T47D (cell line): ENCODE results near the gene CCDC13.
"Not testable (repeated sequence)": the region's sequence is repeated elsewhere in the genome, so short reads cannot be mapped to it uniquely, and the experiment has no call there.

ENCODE experiments used
- DNase-seq, 2 experiments: peaks; one replicate each; pipeline versions ENCODE4 v3.0.0 to v3.0.0-alpha.2; 2011 to 2012; ENCODE audit warnings: low read depth in 1 of 2, low spot score in 1 of 2
- JUND ChIP-seq: IDR thresholded peaks from 2 replicates; pipeline ENCODE4 v1.6.1; 2012; ENCODE audit warnings: low read depth
- in situ Hi-C: cut with HindIII; loops from 2 replicates; pipeline ENCODE4 v1.10.0; 2016; ENCODE audit warnings: low sequenced_read_pairs, low pct_unique_long_range_greater_than_20kb

The CCDC13 gene

GRCh38 chr3:42772670-42773408 is at the start of gene CCDC13:
Gene CCDC13 (minus strand): TSS chr3:42773253. CDS start chr3:42758345, 14,908 bp downstream.
- no peak for TF ChIP-seq JUND

DNA sequence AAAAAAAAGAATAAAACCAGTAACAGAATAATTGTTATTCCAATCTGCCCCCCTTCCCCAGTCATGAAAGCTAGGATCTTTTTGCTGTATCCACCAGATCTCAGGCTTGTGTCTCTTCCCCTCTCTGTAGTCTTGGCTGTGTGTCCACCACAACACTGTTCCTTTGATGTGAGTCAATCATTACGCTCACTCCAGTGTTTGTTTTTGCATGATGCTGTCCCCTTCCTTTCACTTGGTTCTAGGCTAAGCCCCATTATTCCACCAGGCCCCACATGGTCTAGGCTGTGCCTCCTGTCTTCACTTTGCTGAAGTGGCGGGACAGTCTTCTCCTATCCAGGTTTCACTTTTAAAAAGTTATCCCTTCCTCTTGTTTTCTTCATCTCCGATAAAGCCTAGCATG is 49.8 kb upstream of the CCDC13 start:
- TF ChIP-seq JUND: no peak
- no peak for DNase-seq
- in situ Hi-C loops: no loop called here

More at GRCh38 chr3:42772670-42773408, at the start of gene CCDC13:
- in situ Hi-C loops: no loop called here
- DNase-seq: peak; percentile 86 to 90

- TF ChIP-seq JUND: no peak
- no peak for DNase-seq
- in situ Hi-C loops: no loop called here
Measured at GRCh38 chr3:42820746-42821051, 47.6 kb upstream of the CCDC13 start.

DNA sequence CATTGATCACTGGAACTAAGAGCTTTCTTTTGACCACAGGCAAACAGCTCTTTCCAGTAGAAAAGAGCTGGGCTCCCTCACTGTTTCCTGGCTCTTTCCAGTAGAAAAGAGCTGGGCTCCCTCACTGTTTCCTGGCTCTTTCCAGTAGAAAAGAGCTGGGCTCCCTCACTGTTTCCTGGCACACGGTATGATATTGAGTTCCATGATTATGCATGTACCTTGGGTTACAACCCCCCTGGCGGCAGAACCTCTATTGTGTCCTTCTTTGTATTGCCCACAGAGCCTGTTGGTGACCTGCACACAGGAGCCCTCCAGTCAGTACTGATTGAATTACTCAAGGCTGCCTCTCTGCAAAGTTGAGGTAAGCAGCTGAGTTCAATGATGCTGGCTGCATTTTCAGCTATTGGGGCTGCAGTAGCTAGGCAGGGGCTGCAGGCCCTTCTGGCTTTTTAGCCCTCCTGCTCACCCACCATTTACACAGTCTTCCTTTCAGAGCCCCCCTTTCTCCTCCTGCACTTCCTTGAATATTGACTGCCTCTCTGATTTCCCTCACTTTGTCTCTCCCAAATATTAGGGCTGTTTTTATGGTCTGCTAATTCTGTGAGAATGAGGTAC is 46.4 kb upstream of the CCDC13 start:
- DNase-seq: peak in 1 of 2 experiments; percentile 63
- no peak for TF ChIP-seq JUND
- in situ Hi-C loops: no loop called here

DNA sequence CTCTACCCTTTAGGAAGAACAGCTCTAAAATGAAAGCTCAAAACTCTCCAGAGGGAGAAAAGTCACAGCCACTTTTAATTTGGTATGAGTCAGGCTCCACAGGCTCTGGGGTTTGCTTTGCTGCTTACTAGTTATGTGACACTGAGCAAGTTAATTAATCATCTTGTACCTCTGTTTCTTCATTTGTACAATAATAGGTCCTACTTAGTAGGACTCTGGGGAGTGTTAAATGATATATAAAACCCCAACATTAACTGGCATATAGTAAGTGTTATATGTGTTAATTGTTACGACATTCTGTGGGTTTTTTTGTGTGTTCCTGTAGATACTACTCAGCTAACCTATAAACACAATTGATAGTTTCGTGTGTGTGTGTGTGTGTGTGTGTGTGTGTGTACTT is 42.8 kb upstream of the CCDC13 start:
- DNase-seq: no peak
- TF ChIP-seq JUND: no peak
- in situ Hi-C loops: no loop called here

GRCh38 chr3:42814914-42815507 is 42.0 kb upstream of the CCDC13 start:
- DNase-seq: no peak
- in situ Hi-C loops: no loop called here
- TF ChIP-seq JUND: no peak

DNA sequence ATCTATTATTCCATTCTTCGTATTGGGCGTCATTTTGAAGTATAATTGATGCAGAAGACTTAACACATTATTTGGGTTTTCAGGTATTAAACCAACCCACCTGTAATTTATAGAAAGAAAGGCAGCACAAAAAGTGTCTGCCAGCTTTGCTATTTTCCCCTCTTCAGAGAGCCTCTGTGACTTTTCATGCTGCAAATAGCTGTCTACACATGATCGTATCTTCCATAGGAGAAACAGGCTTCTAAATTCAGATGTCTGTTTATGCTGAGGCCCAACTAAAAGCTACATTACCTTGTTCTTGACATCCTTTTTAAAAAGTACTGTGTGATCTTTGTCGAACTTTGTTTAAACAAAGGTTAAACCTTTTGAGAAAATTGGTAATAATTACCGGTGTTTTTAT is 41.2 kb upstream of the CCDC13 start:
- in situ Hi-C loops: no loop called here
- DNase-seq: no peak
- no peak for TF ChIP-seq JUND

DNA sequence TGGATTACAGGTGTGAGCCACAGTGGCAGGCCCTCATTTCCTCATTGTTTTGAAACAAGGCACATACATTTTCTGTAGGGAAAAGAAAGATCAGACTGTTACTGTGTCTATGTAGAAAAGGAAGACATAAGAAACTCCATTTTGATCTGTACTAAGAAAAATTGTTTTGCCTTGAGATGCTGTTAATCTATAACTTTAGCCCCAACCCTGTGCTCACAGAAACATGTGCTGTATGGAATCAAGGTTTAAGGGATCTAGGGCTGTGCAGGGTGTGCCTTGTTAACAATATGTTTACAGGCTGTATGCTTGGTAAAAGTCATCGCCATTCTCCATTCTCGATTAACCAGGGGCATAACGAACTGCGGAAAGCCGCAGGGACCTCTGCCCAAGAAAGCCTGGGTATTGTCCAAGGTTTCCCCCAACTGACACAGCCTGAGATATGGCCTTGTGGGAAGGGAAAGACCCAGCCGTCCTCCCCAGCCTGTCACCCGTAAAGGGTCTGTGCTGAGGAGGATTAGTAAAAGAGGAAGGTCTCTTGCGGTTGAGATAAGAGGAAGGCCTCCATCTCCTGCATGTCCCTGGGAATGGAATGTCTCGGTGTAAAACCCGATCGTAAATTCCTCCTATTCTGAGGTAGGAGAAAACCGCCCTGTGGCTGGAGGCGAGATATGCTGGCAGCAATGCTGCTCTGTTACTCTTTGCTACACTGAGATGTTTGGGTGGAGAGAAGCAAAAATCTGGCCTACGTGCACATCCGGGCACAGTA is 38.2 kb upstream of the CCDC13 start:
- DNase-seq: peak in 1 of 2 experiments; percentile 59
- in situ Hi-C loops: not testable (repeated sequence)

DNA sequence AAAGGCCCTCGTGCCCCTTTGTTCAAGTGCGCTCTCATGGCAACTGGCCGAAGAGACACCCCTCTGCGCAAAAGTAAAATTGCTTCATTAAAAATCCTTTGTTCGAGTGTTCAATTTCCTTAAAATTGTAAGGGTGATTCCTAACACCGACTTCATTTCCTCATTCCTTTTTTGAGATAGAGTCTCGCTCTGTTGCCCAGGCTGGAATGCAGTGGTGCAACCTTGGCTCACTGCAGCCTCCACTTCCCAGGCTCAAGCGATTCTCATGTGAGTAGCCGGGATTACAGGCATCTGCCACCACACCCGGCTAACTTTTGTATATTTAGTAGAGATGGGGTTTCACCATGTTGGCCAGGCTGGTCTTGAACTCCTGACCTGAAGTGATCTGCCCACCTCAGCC is 37.7 kb upstream of the CCDC13 start:
- in situ Hi-C loops: not testable (repeated sequence)
- peak in 1 of 2 experiments; percentile 85 for DNase-seq

DNA sequence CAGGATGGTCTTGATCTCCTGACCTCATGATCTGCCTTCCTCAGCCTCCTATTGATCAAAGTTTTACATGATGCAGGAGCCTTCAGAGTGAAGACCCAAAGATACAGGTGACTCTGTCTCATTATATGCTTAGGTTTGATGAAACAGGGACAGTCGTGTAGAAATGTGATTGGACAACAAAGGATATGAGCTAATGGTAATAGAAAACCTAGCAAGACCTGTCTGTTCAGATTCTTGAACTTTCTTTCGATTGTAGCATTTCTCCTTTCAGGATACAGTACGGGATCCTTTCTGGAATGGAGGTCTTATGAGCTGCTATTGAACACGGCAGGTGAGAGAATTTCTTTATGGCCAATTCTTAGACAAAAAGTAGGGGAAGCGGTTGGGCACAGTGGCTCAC is 36.1 kb upstream of the CCDC13 start, which contains the start of gene ACKR2:
Gene ACKR2 (plus strand): TSS at position 244 of the 400 bp plus-strand sequence. CDS start 55,058 bp downstream, outside the sequence.
- TF ChIP-seq JUND: no peak
- in situ Hi-C loops: no loop called here
- peak in 1 of 2 experiments; percentile 88 for DNase-seq

GRCh38 chr3:42807929-42808328 is 34.9 kb upstream of the CCDC13 start:
- in situ Hi-C loops: no loop called here
- no peak for DNase-seq
- no peak for TF ChIP-seq JUND

DNA sequence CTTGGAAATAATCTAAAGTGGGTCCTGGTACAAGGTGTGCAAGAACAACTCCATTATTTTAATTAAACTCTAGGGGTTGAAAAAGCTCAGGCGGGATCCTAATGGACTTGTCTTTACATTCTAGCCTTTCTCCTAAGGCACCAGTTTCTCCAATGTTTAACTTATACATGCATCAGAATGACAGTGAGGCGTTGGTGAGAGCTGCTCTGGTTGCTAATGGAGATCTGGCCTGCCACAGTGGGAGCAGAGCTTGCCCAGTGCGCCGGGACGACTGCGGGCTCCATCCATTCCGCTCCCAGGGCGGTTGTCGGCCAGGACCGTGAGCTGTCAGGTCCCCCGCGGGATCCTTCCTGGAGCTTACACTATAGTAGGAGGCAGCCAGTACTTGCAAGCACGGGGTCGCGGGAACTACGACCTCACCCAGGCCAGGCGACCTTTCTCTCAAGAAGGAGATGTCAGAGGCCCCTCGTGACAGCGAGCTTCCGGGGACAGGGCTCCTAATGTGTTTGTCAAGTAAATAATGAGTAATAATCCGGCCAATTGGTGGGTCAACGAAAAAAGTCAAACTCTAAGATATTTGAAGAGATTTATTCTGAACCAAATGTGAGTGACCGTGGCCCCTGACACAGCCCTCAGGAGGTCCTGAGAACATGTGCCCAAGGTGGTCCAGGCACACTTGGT is 32.2 kb upstream of the CCDC13 start:
- peak; percentile 46 to 47 for DNase-seq
- in situ Hi-C loops: no loop called here
- TF ChIP-seq JUND: no peak

DNA sequence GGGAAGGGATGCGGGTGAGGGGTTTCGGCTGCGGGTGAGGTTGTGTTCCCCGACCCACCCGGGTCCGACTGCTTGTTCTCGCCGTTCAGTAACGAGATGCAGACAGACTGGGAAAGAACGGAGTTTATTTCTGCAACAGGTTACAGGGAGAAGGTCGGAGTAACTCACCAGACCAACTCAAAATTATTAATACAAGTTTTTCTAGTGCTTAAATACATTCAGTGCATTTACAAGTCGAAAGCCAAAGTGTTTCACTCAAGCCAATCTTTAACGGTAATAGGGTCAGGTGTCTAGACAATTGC is 31.7 kb upstream of the CCDC13 start:
- TF ChIP-seq JUND: no peak
- in situ Hi-C loops: no loop called here
- no peak for DNase-seq
